Neural progenitor cell (in vitro differentiated cells): ENCODE data around the gene STAG1.

ENCODE experiments used
- CTCF ChIP-seq: fragments of 200-600 bp; sonication (generic); IDR thresholded peaks from 2 replicates; pipeline ENCODE4 v1.5.1; 2017; ENCODE audit warnings: antibody characterized with exemption, mild to moderate bottlenecking
- EZH2 ChIP-seq: fragments of 200-600 bp; sonication (generic); IDR thresholded peaks from 2 replicates; pipeline ENCODE4 v1.6.1; 2017; ENCODE audit warnings: antibody characterized with exemption, mild to moderate bottlenecking, moderate library complexity
- EZH2phosphoT487 ChIP-seq: fragments of 200-600 bp; sonication (generic); IDR thresholded peaks from 2 replicates; pipeline ENCODE4 v1.6.1; 2017; ENCODE audit warnings: antibody characterized with exemption

DNA sequence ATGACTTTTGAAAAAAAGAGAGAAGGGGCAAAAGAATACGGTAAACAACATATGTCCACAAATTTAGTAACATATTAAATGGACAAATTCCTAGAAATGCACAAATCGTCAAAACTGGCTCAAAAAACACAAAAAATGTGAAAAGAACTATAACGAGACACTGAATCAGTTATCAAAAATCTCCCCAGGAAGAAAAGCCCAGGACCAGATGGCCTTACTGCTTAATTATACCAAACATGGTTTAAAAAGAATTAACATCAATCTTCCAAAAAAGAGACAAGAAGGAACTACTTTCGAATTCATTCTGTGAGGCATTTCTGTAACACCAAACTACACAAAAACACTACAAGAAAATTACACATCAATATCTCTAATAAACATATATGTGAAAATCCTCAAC, 117.4 kb downstream of the STAG1 start:
- TF ChIP-seq CTCF = no peak
- TF ChIP-seq EZH2phosphoT487 = no peak
- TF ChIP-seq EZH2 = no peak
